SK-N-SH (cell line): ENCODE measurements around the gene RNF150.

ENCODE experiments used
- CHD2 ChIP-seq: fragments of 150-350 bp; IDR thresholded peaks from 2 replicates; pipeline ENCODE4 v1.6.1; 2018; ENCODE audit warnings: low read length; ENCODE audit not compliant: partially characterized antibody
- CTCF ChIP-seq: fragments of 200-600 bp; sonication (generic); IDR thresholded peaks from 2 replicates; pipeline ENCODE4 v1.6.1; 2017; ENCODE audit warnings: antibody characterized with exemption, mild to moderate bottlenecking, moderate library complexity
- EP300 ChIP-seq, 2 experiments: IDR thresholded peaks; 2 replicates each; pipeline versions ENCODE4 v1.4.0 to v1.6.1; 2012; ENCODE audit warnings: borderline replicate concordance in 1 of 2, low read depth in 1 of 2, low read length in 1 of 2
- IRF3 ChIP-seq: fragments of 150-350 bp; IDR thresholded peaks from 2 replicates; pipeline ENCODE4 v1.6.1; 2016; ENCODE audit warnings: mild to moderate bottlenecking, low read depth, low read length
- MAX ChIP-seq: IDR thresholded peaks from 2 replicates; pipeline ENCODE4 v1.4.0; 2012; ENCODE audit warnings: low read depth
- POLR2AphosphoS5 ChIP-seq: IDR thresholded peaks from 2 replicates; pipeline ENCODE4 v1.6.1; 2012; ENCODE audit warnings: low read depth, low read length
- TAF1 ChIP-seq: IDR thresholded peaks from 2 replicates; pipeline ENCODE4 v1.6.1; 2012; ENCODE audit warnings: low read depth, mild to moderate bottlenecking, low read length, moderate library complexity, borderline replicate concordance
- TCF12 ChIP-seq: IDR thresholded peaks from 2 replicates; pipeline ENCODE4 v1.4.0; 2012
- USF1 ChIP-seq: IDR thresholded peaks from 2 replicates; pipeline ENCODE4 v1.4.0; 2012; ENCODE audit warnings: low read depth, borderline replicate concordance
- YY1 ChIP-seq: IDR thresholded peaks from 2 replicates; pipeline ENCODE4 v1.4.0; 2012; ENCODE audit warnings: low read depth, mild to moderate bottlenecking

GRCh38 chr4:141057582-141057981 is 75.7 kb downstream of the RNF150 start:
- no peak for TF ChIP-seq CTCF
- no peak for TF ChIP-seq MAX
- no peak for TF ChIP-seq CHD2
- TF ChIP-seq TCF12 = no peak
- TF ChIP-seq POLR2AphosphoS5 = no peak
- no peak for TF ChIP-seq TAF1
- no peak for TF ChIP-seq EP300 (IDR thresholded peaks at IDR 0.05; ENCODE audit: borderline replicate concordance in 1 of 2, low read depth in 1 of 2, low read length in 1 of 2)
- TF ChIP-seq USF1 = no peak
- TF ChIP-seq IRF3 = no peak
- no peak for TF ChIP-seq YY1
